Purkinje cell (primary cell): Measurements from ENCODE around the gene MMRN1. TPM values are rescaled to one million over a fixed set of nuclear protein-coding genes. Genes with fewer than 3 reads are reported as not detected.

Experiments used
- polyA plus RNA-seq: library from polyadenylated mRNA; unstranded; fragments of >200 nt; fragmentation: Nextera tagmentation; gene quantifications from 2 replicates; pipeline ENCODE4 v1.2.1, GENCODE V29; 2014

Gene MMRN1, protein sequence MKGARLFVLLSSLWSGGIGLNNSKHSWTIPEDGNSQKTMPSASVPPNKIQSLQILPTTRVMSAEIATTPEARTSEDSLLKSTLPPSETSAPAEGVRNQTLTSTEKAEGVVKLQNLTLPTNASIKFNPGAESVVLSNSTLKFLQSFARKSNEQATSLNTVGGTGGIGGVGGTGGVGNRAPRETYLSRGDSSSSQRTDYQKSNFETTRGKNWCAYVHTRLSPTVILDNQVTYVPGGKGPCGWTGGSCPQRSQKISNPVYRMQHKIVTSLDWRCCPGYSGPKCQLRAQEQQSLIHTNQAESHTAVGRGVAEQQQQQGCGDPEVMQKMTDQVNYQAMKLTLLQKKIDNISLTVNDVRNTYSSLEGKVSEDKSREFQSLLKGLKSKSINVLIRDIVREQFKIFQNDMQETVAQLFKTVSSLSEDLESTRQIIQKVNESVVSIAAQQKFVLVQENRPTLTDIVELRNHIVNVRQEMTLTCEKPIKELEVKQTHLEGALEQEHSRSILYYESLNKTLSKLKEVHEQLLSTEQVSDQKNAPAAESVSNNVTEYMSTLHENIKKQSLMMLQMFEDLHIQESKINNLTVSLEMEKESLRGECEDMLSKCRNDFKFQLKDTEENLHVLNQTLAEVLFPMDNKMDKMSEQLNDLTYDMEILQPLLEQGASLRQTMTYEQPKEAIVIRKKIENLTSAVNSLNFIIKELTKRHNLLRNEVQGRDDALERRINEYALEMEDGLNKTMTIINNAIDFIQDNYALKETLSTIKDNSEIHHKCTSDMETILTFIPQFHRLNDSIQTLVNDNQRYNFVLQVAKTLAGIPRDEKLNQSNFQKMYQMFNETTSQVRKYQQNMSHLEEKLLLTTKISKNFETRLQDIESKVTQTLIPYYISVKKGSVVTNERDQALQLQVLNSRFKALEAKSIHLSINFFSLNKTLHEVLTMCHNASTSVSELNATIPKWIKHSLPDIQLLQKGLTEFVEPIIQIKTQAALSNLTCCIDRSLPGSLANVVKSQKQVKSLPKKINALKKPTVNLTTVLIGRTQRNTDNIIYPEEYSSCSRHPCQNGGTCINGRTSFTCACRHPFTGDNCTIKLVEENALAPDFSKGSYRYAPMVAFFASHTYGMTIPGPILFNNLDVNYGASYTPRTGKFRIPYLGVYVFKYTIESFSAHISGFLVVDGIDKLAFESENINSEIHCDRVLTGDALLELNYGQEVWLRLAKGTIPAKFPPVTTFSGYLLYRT
- not detected in 2 replicates for polyA plus RNA-seq

DNA sequence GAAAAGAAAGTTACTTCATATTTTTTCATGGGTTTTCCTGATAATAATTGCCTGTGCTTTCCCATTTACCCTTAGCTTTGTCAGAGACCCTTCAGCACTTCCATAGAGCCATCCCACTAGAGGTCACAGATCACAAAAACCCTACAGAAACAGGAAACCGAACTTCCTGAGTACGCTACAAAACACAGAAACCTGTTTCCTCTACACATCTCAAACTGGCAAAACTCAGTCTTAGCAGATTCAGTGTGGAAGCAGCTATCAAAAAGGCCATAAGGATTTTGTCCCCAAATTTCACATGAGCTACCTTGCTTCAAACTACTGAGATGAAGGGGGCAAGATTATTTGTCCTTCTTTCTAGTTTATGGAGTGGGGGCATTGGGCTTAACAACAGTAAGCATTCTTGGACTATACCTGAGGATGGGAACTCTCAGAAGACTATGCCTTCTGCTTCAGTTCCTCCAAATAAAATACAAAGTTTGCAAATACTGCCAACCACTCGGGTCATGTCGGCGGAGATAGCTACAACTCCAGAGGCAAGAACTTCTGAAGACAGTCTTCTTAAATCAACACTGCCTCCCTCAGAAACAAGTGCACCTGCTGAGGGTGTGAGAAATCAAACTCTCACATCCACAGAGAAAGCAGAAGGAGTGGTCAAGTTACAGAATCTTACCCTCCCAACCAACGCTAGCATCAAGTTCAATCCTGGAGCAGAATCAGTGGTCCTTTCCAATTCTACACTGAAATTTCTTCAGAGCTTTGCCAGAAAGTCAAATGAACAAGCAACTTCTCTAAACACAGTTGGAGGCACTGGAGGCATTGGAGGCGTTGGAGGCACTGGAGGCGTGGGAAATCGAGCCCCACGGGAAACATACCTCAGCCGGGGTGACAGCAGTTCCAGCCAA lies at the start of gene MMRN1:
Gene MMRN1, plus strand, starts transcription at position 206 of the 902 bp plus-strand sequence. Its CDS starts 118 bp downstream, at position 324.

Other genes starting within 250 kb of the MMRN1 start
- gene SNCA, start 57.7 kb upstream of the MMRN1 start, polyA plus RNA-seq = 19.2 and 167 TPM in 2 replicates
- gene CCSER1, start 232.5 kb downstream of the MMRN1 start, polyA plus RNA-seq = 8.1 and 10.6 TPM in 2 replicates